Hepatocyte (in vitro differentiated cells): ENCODE data around the gene DLG2.

Source experiments
- EZH2 ChIP-seq: fragments of 200-600 bp; sonication (generic); IDR thresholded peaks from 2 replicates; pipeline ENCODE4 v1.6.1; 2016; ENCODE audit warnings: antibody characterized with exemption, mild to moderate bottlenecking, borderline replicate concordance
- TF ChIP-seq, protein P1 (sequence below): fragments of 200-600 bp; sonication (generic); IDR thresholded peaks from 2 replicates; pipeline ENCODE4 v1.5.1; 2016; ENCODE audit warnings: antibody characterized with exemption, mild to moderate bottlenecking; ENCODE audit not compliant: poor library complexity

DNA sequence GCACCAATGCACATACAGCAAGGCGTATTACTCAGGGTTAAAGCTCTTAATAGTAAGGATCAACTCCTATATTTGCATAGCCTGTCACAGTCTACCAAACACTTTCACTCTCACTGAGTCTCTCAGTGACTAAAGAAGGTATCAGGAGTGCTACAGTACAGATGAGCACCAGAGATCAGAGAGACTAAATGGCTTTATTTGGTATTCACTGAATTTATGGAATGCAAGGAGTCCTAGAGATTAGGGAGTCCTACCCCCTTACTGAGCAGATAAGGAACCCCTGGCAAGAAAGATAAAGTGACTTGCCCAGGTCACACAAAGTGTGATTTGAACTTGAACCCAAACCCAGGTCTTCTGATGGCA is 1944.6 kb downstream of the DLG2 start:
- TF ChIP-seq, protein P1, sequence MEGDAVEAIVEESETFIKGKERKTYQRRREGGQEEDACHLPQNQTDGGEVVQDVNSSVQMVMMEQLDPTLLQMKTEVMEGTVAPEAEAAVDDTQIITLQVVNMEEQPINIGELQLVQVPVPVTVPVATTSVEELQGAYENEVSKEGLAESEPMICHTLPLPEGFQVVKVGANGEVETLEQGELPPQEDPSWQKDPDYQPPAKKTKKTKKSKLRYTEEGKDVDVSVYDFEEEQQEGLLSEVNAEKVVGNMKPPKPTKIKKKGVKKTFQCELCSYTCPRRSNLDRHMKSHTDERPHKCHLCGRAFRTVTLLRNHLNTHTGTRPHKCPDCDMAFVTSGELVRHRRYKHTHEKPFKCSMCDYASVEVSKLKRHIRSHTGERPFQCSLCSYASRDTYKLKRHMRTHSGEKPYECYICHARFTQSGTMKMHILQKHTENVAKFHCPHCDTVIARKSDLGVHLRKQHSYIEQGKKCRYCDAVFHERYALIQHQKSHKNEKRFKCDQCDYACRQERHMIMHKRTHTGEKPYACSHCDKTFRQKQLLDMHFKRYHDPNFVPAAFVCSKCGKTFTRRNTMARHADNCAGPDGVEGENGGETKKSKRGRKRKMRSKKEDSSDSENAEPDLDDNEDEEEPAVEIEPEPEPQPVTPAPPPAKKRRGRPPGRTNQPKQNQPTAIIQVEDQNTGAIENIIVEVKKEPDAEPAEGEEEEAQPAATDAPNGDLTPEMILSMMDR, result no peak
- no peak for TF ChIP-seq EZH2
